ENCODE results near the gene MYO5A. TPM values are rescaled to one million over a fixed set of nuclear protein-coding genes. Genes with fewer than 3 reads are reported as not detected.
A peak's percentile ranks its signal among the peaks of the same experiment; 100 is the strongest.
"Not testable (repeated sequence)": the region's sequence is repeated elsewhere in the genome, so short reads cannot be mapped to it uniquely, and the experiment has no call there.

Gene MYO5A
- total RNA-seq, 1 experiment from 2014 or later = 21.8 TPM

- not testable (repeated sequence) for H3K79me2 ChIP-seq (ENCODE audit: insufficient read depth, low read length); H3K27ac ChIP-seq (ENCODE audit: insufficient read length, low read depth, low read length); H2AK5ac ChIP-seq (ENCODE audit: insufficient read length, low read length); H4K8ac ChIP-seq (replicated peaks; ENCODE audit: insufficient read length, low read depth, low read length); H3K14ac ChIP-seq (ENCODE audit: insufficient read depth, low read length); H2AFZ ChIP-seq (ENCODE audit: low read length); H2BK12ac ChIP-seq (ENCODE audit: insufficient read length, low read depth, low read length); H4K5ac ChIP-seq (ENCODE audit: insufficient read length, low read depth, low read length); H3K79me1 ChIP-seq (ENCODE audit: insufficient read depth, low read depth, low read length, poor library complexity, severe bottlenecking); H3K9ac ChIP-seq (ENCODE audit: extremely low read depth, insufficient read length, low read length); H3K4me1 ChIP-seq (ENCODE audit: insufficient read depth, low read length); H3K4me3 Mint-ChIP-seq; H3T11ph ChIP-seq (ENCODE audit: low read length); DNase-seq; H3K27me3 Mint-ChIP-seq (ENCODE audit: low read depth); H3K4ac ChIP-seq (ENCODE audit: low read depth, low read length); H3K4me1 Mint-ChIP-seq; H3K18ac ChIP-seq (ENCODE audit: insufficient read length, low read depth, low read length); H3K9me3 ChIP-seq (ENCODE audit: control insufficient read depth, low read depth, low read length); H2BK20ac ChIP-seq (ENCODE audit: low read depth, low read length, poor library complexity, severe bottlenecking); H3K4me2 ChIP-seq (ENCODE audit: insufficient read depth, insufficient read length, low read length); H2BK15ac ChIP-seq (ENCODE audit: low read depth, low read length); H3K27me3 ChIP-seq (ENCODE audit: insufficient read depth, low read length); H3K23me2 ChIP-seq (ENCODE audit: insufficient read length, low read depth, low read length, poor library complexity, severe bottlenecking); H2BK5ac ChIP-seq (ENCODE audit: insufficient read length, low read length); H3K23ac ChIP-seq (ENCODE audit: insufficient read length, low read depth, low read length); H2BK120ac ChIP-seq (ENCODE audit: low read depth, low read length, poor library complexity, severe bottlenecking); H4K20me1 ChIP-seq (ENCODE audit: control insufficient read depth, insufficient read depth, insufficient read length); H3K56ac ChIP-seq (ENCODE audit: insufficient read length, low read depth, low read length); H4K91ac ChIP-seq (ENCODE audit: insufficient read length, low read depth, low read length)
- Mint-ChIP-seq H3K27ac (peak overlapping the region in 2 of 3 experiments; percentile 44 to 69; a peak in 2 of 7 replicates), H3K36me3 (ENCODE audit: insufficient read depth in 1 of 3, low read depth in 3 of 3) (peaks cover 18 to 36% (median 25%) of the 10 kb centered on the region in 3 experiments), H3K9me3 (peaks cover 23% of the 10 kb centered on the region in 2 experiments)
- WGBS (ENCODE audit: extremely low coverage, insufficient read length, low lambda C conversion rate) = no CpG with 5 or more reads among the region's 9 CpGs
Measured at GRCh38 chr15:52459265-52459664, 69.4 kb downstream of the MYO5A start.
